Activated CD8-positive, alpha-beta memory T cell treated with anti-CD3 and anti-CD28 coated beads, Interleukin-2, amount 10 ng/mL, durations not matched to agents 7 days and 5 days (primary cell): Measurements from ENCODE around the gene ADAMTS16. TPM values are rescaled to one million over a fixed set of nuclear protein-coding genes. Genes with fewer than 3 reads are reported as not detected.

Experiments used
- ATAC-seq: fragments of 150-1000 bp; cut with Tn5 transposase; one replicate; pipeline ENCODE4 v1.10.0; 2021; ENCODE audit warnings: moderate library complexity
- CTCF ChIA-PET: fragments of 350-600 bp; sonication (Branson Sonifier 250); formaldehyde crosslinking; loops from one replicate; lab custom pipeline; 2021; ENCODE audit warnings: antibody characterized with exemption; lab: Charles Lee
- DNase-seq: peaks from one replicate; pipeline ENCODE4 v3.0.0-alpha.2; 2020
- H3K27ac Mint-ChIP-seq: one replicate; pipeline ENCODE4 v1.8.0; 2021; ENCODE audit warnings: mild to moderate bottlenecking, mixed read lengths
- H3K27me3 Mint-ChIP-seq: one replicate; pipeline ENCODE4 v1.8.0; 2021; ENCODE audit warnings: mixed read lengths
- H3K36me3 Mint-ChIP-seq: one replicate; pipeline ENCODE4 v1.8.0; 2021; ENCODE audit warnings: mild to moderate bottlenecking, mixed read lengths
- H3K4me1 Mint-ChIP-seq: one replicate; pipeline ENCODE4 v1.8.0; 2021; ENCODE audit warnings: mixed read lengths
- H3K4me3 Mint-ChIP-seq: one replicate; pipeline ENCODE4 v1.8.0; 2021; ENCODE audit warnings: mild to moderate bottlenecking, moderate library complexity, mixed read lengths
- H3K9me3 Mint-ChIP-seq: one replicate; pipeline ENCODE4 v1.8.0; 2022; ENCODE audit warnings: low read depth, mixed read lengths
- total RNA-seq, 2 experiments: library from RNA; stranded (reverse); gene quantifications; one replicate each; pipeline ENCODE4 v1.2.3, GENCODE V29; 2021

Gene ADAMTS16
- total RNA-seq, 2 experiments from 2014 or later: not detected

- ATAC-seq (no peak), DNase-seq (peak; percentile 15)
- H3K36me3 Mint-ChIP-seq: no peaks in the 10 kb centered on the region
- H3K4me3 Mint-ChIP-seq: no peak overlapping the region
- no peaks in the 10 kb centered on the region for H3K4me1 Mint-ChIP-seq
- H3K9me3 Mint-ChIP-seq: no peaks in the 10 kb centered on the region
- CTCF ChIA-PET: no interaction called here
- no peaks in the 10 kb centered on the region for H3K27me3 Mint-ChIP-seq
- H3K27ac Mint-ChIP-seq: no peak overlapping the region
Observed at GRCh38 chr5:5276951-5277517, 136.9 kb downstream of the ADAMTS16 start.

GRCh38 chr5:5278201-5278814, 138.2 kb downstream of the ADAMTS16 start:
- Mint-ChIP-seq H3K4me1 (no peaks in the 10 kb centered on the region), H3K9me3 (no peaks in the 10 kb centered on the region), H3K27me3 (no peaks in the 10 kb centered on the region), H3K27ac (no peak overlapping the region), H3K36me3 (no peaks in the 10 kb centered on the region), H3K4me3 (no peak overlapping the region)
- DNase-seq (peak; percentile 4), ATAC-seq (no peak)
- CTCF ChIA-PET: no interaction called here

GRCh38 chr5:5278815-5279381, 138.8 kb downstream of the ADAMTS16 start:
- no peaks in the 10 kb centered on the region for H3K27me3 Mint-ChIP-seq
- DNase-seq: peak; percentile 9
- H3K4me1 Mint-ChIP-seq: no peaks in the 10 kb centered on the region
- no peak overlapping the region for H3K4me3 Mint-ChIP-seq
- ATAC-seq: no peak
- no peaks in the 10 kb centered on the region for H3K9me3 Mint-ChIP-seq
- H3K27ac Mint-ChIP-seq: no peak overlapping the region
- CTCF ChIA-PET: no interaction called here
- H3K36me3 Mint-ChIP-seq: no peaks in the 10 kb centered on the region

GRCh38 chr5:5285906-5286305, 145.8 kb downstream of the ADAMTS16 start:
- DNase-seq: no peak
- ATAC-seq: no peak
- Mint-ChIP-seq H3K36me3 (no peaks in the 10 kb centered on the region), H3K9me3 (peaks cover 2% of the 10 kb centered on the region), H3K4me1 (no peaks in the 10 kb centered on the region), H3K27ac (no peak overlapping the region), H3K4me3 (no peak overlapping the region), H3K27me3 (no peaks in the 10 kb centered on the region)
- CTCF ChIA-PET: no interaction called here

- Mint-ChIP-seq H3K36me3 (no peaks in the 10 kb centered on the region), H3K27me3 (no peaks in the 10 kb centered on the region), H3K9me3 (peaks cover 3% of the 10 kb centered on the region), H3K4me3 (no peak overlapping the region), H3K4me1 (no peaks in the 10 kb centered on the region), H3K27ac (no peak overlapping the region)
- CTCF ChIA-PET: no interaction called here
- ATAC-seq (no peak), DNase-seq (no peak)
Observed at GRCh38 chr5:5287419-5287818, 147.3 kb downstream of the ADAMTS16 start.

GRCh38 chr5:5288201-5288600, 148.1 kb downstream of the ADAMTS16 start:
- no peak overlapping the region for H3K27ac Mint-ChIP-seq
- H3K4me1 Mint-ChIP-seq: no peaks in the 10 kb centered on the region
- H3K27me3 Mint-ChIP-seq: no peaks in the 10 kb centered on the region
- peaks cover 4% of the 10 kb centered on the region for H3K9me3 Mint-ChIP-seq
- CTCF ChIA-PET: no interaction called here
- H3K4me3 Mint-ChIP-seq: no peak overlapping the region
- H3K36me3 Mint-ChIP-seq: no peaks in the 10 kb centered on the region
- no peak for ATAC-seq
- DNase-seq: no peak

GRCh38 chr5:5289537-5289936, 149.4 kb downstream of the ADAMTS16 start:
- Mint-ChIP-seq H3K4me1 (no peaks in the 10 kb centered on the region), H3K36me3 (no peaks in the 10 kb centered on the region), H3K27ac (no peak overlapping the region), H3K4me3 (no peak overlapping the region), H3K27me3 (no peaks in the 10 kb centered on the region), H3K9me3 (peaks cover 2% of the 10 kb centered on the region)
- no peak for ATAC-seq
- CTCF ChIA-PET: no interaction called here
- DNase-seq: no peak

- no peaks in the 10 kb centered on the region for H3K36me3 Mint-ChIP-seq
- no peak for DNase-seq
- H3K4me3 Mint-ChIP-seq: no peak overlapping the region
- no peak for ATAC-seq
- no peak overlapping the region for H3K27ac Mint-ChIP-seq
- H3K9me3 Mint-ChIP-seq: peaks cover 2% of the 10 kb centered on the region
- H3K4me1 Mint-ChIP-seq: no peaks in the 10 kb centered on the region
- CTCF ChIA-PET: no interaction called here
- H3K27me3 Mint-ChIP-seq: no peaks in the 10 kb centered on the region
Observed at GRCh38 chr5:5290674-5291334, 150.7 kb downstream of the ADAMTS16 start.

- H3K27me3 Mint-ChIP-seq: no peaks in the 10 kb centered on the region
- CTCF ChIA-PET: no interaction called here
- H3K9me3 Mint-ChIP-seq: peaks cover 2% of the 10 kb centered on the region
- ATAC-seq (no peak), DNase-seq (no peak)
- H3K27ac Mint-ChIP-seq: no peak overlapping the region
- H3K4me1 Mint-ChIP-seq: no peaks in the 10 kb centered on the region
- no peaks in the 10 kb centered on the region for H3K36me3 Mint-ChIP-seq
- H3K4me3 Mint-ChIP-seq: no peak overlapping the region
Observed at GRCh38 chr5:5291357-5291756, 151.2 kb downstream of the ADAMTS16 start.

GRCh38 chr5:5293029-5293428, 152.9 kb downstream of the ADAMTS16 start:
- DNase-seq (no peak), ATAC-seq (no peak)
- Mint-ChIP-seq H3K4me3 (no peak overlapping the region), H3K36me3 (no peaks in the 10 kb centered on the region), H3K27ac (no peak overlapping the region), H3K4me1 (no peaks in the 10 kb centered on the region), H3K27me3 (no peaks in the 10 kb centered on the region), H3K9me3 (peaks cover 2% of the 10 kb centered on the region)
- CTCF ChIA-PET: interaction anchor here (0.6 kb wide), 1 partner anchor 60 kb away, joined by 5 read pairs; no protein-coding TSS in a partner anchor

- Mint-ChIP-seq H3K27me3 (no peaks in the 10 kb centered on the region), H3K4me3 (no peak overlapping the region), H3K27ac (no peak overlapping the region), H3K36me3 (no peaks in the 10 kb centered on the region), H3K9me3 (peaks cover 2% of the 10 kb centered on the region), H3K4me1 (no peaks in the 10 kb centered on the region)
- DNase-seq: no peak
- no peak for ATAC-seq
- CTCF ChIA-PET: no interaction called here
Observed at GRCh38 chr5:5294429-5294828, 154.3 kb downstream of the ADAMTS16 start.

- CTCF ChIA-PET: no interaction called here
- Mint-ChIP-seq H3K27ac (no peak overlapping the region), H3K27me3 (no peaks in the 10 kb centered on the region), H3K4me1 (no peaks in the 10 kb centered on the region), H3K9me3 (peaks cover 5% of the 10 kb centered on the region), H3K36me3 (no peaks in the 10 kb centered on the region), H3K4me3 (no peak overlapping the region)
- no peak for ATAC-seq
- no peak for DNase-seq
Observed at GRCh38 chr5:5295351-5295750, 155.2 kb downstream of the ADAMTS16 start.

- ATAC-seq: no peak
- H3K36me3 Mint-ChIP-seq: no peaks in the 10 kb centered on the region
- CTCF ChIA-PET: no interaction called here
Observed at GRCh38 chr5:5296051-5296450, 155.9 kb downstream of the ADAMTS16 start.

More at GRCh38 chr5:5296051-5296450, 155.9 kb downstream of the ADAMTS16 start:
- no peak overlapping the region for H3K27ac Mint-ChIP-seq
- peaks cover 5% of the 10 kb centered on the region for H3K9me3 Mint-ChIP-seq
- no peaks in the 10 kb centered on the region for H3K4me1 Mint-ChIP-seq
- no peaks in the 10 kb centered on the region for H3K27me3 Mint-ChIP-seq
- no peak for DNase-seq
- no peak overlapping the region for H3K4me3 Mint-ChIP-seq
